ENCODE measurements around the gene USF1.

The USF1 gene, protein sequence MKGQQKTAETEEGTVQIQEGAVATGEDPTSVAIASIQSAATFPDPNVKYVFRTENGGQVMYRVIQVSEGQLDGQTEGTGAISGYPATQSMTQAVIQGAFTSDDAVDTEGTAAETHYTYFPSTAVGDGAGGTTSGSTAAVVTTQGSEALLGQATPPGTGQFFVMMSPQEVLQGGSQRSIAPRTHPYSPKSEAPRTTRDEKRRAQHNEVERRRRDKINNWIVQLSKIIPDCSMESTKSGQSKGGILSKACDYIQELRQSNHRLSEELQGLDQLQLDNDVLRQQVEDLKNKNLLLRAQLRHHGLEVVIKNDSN

GRCh38 chr1:161045736-161046604, at the start of gene USF1:
USF1 (minus strand) TSS chr1:161045977; CDS start chr1:161043275, 2,702 bp downstream.
- peak; percentile 90 for DNase-seq

GRCh38 chr1:161095230-161095629, 49.5 kb upstream of the USF1 start:
- DNase-seq = no peak

DNA sequence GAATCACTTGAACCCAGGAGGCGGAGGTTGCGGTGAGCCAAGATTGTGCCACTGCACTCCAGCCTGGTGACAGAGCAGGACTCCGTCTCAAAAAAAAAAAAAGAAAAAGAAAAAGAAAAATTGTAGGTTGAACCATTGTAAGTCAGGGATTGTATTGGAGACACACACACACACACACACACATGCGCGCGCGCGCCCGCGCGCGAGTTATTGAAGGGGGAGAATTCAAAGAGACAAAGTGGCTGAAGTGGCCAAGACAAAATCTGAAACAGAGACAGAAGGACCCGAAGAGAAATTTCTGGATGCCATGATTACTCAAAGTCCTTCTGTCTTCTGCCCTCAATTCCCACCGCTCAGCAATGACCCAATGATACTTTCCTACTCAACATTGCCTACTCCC, 48.7 kb upstream of the USF1 start:
- DNase-seq = no peak

- no peak for DNase-seq
Observed at GRCh38 chr1:161092621-161093028, 46.8 kb upstream of the USF1 start.

DNA sequence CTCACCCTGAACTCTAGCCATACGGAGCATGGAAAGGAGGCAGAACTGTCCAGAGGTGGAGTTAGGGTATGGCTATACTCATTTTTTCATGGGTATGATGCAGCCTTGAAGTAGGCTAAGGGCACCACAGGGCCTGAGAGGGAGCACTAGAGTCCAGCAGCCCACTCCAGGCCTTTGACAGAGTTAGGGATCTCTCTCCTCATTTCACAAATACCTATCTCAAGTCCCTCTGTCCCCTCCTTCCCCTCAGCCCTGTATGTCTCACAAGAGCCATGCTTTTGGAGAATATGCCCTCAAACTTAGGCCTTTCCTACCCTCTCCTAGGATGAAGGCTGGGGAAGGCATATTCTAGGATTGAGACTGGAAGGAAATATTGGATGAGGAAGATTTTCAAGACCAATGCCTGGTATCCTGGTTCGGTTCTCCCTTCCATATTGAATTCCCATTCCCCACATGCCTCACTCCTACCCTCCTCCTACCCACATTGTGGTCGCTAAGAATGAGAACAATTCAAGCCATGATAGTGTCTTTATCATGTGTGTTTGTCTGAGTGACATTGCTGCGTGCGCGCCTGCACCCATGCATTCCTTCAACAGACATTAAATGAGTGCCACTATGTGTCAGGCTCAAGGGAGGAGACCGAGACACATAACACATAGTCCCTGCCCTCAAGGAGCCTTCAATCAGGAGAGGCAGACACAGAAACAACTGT, 46.2 kb upstream of the USF1 start:
- DNase-seq = no peak

DNA sequence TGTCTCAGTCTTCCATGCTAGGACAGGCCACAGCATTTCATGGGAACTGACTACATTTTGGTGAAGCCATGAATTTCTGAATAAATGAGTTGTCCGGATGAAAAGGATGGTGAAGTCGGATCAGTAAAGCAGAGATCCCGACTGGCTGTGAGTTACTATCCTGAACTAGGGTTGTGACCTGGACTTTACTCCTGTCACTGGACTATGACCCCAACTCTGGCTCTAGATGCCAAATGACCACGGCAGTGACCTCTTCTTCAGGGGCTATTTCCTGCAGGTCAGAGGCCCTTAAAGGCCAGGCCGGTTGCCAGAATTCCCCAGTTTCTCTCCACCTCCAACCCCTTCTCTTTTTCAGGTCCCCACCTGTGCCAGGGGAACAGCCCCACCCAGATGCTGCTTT, 45.3 kb upstream of the USF1 start:
- no peak for DNase-seq

DNA sequence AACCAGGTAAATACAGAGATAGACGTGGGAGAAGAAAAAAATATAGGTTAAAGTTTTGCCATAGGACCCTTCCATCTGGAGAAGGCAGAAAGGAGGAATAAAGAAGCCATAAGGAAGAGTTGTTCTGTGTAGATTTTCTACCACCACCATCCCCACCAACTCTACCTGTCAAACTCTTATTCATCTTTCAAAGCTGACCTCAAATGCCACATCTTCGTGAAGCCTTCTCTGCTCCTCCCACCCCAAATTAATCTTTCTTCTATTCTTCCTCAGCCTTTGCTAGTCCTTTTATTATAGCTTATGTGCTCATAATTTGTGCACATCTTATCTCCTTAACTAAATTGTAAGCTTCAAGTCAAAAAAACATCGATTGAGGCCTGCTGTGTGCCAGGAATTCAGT, 44.8 kb upstream of the USF1 start:
- no peak for DNase-seq

DNA sequence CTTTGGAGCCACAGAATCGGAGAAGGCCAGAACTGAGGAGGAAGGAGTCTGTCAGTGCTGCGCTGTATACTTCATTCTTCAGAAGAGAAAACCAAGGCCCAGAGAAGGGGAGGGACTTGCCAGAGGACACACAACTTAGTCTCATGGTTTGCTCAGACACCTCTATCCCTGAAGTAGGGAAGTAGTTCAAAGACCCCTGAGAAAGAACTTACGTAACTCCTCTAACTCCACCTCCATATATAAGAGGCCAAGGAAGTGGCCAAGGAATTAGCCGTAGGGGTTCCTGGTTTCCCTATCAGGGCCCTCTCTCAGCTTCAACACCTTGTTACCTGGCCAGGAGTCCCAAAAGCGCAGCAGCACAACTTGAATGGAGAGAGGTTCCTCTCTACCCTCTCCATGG, 44.2 kb upstream of the USF1 start:
- no peak for DNase-seq

DNA sequence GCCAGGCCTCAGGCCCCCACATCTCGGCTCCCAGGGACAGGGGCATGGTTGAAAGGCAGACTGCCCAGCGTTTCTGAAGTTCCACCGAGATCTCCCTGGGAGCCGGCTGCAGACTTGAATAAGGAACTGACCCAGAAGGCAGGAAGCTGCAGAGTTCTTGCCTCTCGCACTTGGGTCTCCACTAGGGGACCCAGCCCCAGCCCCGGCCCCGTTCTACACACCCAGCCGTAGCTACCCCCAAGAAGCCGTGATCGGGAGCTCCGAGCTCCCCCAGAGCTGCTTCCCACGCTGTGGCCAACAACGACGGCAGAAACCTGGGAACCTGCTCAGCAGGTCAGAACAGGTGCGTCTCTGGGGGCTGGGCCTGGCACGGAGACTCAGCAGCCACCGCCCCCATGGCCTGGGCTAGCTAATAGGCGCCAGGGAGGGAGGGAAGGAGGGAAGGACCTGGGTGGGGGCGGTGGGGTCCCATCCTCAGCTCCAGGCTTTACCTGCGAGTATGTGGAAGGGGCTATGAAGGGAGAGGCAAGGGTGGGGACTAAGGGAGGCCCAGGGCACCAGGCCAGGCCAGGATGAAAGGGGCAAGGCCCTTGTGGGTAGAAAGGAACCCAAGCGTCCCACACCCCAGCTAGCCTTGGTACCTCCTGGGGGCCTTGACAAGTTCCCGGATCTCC, 43.6 kb upstream of the USF1 start, which contains the start of gene NECTIN4:
TSS of gene NECTIN4 (minus strand) at position 308 of the 674 bp plus-strand sequence. CDS start at position 46, 262 bp downstream.
- no peak for DNase-seq

GRCh38 chr1:161088587-161089110, 42.9 kb upstream of the USF1 start:
- no peak for DNase-seq

- DNase-seq = no peak
Observed at GRCh38 chr1:161086457-161086856, 40.7 kb upstream of the USF1 start.

DNA sequence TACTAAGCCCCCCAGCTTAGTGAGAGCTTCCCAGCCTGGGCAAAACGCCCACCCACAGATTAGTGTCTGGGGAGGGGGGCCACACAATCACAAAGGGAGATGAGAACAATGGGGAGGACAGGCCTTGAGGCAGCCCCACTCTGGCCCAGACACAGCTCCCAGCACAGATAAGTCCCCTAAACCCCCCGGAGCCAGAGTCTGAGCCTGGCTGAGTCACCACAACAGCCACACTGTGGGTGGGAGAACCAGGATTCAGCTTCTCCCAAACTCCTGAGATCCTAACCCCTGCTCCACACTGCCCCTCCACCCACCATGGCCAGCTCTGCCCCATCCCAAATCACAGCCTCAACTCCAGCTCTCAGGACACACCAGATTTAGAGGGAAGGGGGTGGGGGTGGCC, 39.4 kb upstream of the USF1 start:
- no peak for DNase-seq

GRCh38 chr1:161084597-161084988, 38.8 kb upstream of the USF1 start:
- no peak for DNase-seq

- no peak for DNase-seq
Observed at GRCh38 chr1:161083748-161084596, 38.2 kb upstream of the USF1 start.

- DNase-seq = no peak
Observed at GRCh38 chr1:161082996-161083747, 37.4 kb upstream of the USF1 start.

DNA sequence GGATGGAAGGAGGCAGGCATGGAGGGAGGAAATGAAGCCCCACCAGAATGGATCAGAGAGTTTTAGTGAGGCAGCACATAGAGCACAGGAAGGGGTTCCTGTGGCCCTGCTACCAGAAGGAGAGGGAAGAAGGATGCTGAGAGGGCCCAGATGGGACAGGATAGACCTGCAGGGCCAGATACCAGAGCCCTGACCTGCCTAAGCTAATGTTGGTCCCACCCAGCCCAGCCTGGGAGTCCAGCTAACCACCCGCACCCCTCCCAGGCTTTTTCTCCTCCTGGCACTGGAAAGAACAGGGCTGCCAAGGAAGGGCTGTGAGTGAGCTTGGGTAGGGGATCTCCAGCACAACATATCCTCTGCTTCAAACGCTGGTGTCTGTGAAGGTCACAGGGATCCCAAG, 36.7 kb upstream of the USF1 start:
- no peak for DNase-seq

DNA sequence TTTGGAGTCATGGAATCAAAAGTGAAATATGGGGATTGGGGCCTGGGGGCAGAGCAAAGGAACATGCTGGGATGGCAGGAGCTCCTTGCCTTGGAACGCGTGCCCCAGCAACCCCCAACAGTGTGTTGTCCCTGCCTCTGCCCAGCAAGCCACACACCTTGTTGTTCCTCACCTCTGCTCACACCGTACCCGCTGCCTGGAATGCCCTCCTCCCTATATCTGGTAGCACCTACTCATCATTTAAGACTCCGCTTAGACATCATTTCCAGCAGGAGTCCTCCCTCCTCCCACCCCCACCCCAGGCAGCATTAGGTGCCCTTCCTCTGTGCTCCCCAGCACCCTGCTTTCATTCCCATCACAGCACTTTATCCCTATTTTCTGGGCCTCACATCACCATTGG, 35.7 kb upstream of the USF1 start:
- no peak for DNase-seq

DNA sequence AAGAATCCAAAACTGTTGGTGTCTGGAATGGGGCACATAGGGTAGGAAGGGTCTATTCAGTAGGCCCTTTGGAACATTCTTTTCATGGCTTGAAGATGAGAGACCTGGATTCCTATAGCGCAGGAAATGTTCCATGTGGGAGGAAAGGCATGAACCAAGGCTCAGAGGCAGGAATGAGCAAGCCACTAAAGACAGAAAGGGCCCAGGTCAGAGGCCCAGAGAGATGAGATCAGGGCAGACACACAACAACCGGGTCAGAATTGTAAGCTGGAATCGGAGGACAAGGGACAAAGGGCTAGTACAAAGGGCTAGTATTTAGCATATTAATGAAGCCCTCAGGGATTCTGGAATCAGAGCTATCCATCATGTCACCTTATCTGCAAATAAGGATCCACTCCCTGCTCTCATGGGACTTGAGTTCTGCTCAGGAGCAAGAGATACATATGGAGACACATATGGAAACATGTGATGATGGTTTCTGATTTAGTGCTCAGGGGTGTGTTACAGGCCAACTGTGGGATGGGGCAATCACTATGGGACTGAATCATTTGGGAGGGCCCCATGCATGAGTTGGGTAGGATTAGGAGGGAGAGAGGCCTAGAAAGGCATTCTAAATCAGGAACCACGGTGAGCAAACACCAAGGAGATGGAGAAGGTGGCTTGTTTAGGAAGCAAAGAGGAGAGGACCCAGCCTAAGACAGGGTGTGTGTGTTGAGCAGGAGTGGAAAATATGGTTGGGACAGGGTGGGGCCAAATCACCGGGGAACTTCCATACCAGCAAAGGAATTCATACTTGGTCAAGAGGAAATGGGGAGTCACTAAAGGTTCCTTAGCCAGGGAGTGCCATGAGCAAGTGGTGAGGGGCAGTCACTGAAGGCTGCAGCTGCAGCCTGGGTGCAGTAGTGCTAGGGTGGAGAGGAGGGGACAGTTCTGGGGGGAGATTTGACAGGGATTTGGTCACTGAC, 34.9 kb upstream of the USF1 start:
- DNase-seq = no peak

GRCh38 chr1:161079436-161080110, 33.8 kb upstream of the USF1 start:
- no peak for DNase-seq

Data from activated gamma-delta T cell treated with Interleukin-2 at 50 U/mL for 16 hours (primary cell).